ENCODE results near the gene TSR3.
"Not testable (repeated sequence)": the region's sequence is repeated elsewhere in the genome, so short reads cannot be mapped to it uniquely, and the experiment has no call there.

Gene TSR3

DNA sequence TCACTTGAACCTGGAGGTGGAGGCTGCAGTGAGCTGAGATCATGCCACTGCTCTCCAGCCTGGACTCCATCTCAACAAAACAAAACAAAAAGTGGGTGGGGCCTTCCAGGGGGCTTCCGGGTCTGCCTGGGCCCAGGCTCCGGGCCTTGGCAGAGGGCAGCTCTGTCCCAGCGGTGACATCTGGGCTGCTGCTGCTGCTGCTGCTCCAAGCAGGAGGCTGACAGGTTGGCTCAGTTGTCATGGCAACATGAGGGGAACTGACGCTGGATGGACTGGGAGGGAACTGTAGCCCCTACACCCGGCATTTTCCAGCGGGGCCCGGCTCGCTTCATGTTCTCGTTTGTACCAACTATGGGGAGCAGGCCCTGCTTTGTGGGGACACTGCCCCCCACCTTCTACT lies 14.2 kb downstream of the TSR3 start:
- DNase-seq (ENCODE audit: low spot score), result no peak

DNA sequence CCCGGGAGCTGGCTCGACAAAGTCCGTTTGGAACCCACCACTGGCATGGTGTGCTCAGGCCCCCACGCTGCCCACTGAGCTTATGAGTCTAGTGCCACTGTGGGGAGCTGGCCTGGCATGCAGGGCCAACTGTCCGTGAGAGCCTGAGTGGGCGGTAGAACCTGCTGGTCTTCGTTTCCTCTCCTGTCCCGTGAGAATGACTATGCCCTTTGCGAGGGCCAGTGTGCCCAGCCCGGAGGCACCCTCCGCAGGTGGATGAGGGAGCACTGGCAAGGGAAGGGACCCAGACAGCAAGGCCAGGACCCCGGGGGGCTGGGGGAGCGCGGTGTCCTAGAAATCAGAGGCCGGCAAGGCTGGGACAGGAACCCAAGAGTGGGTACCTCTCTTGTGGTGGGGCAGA lies 15.1 kb downstream of the TSR3 start:
- DNase-seq (ENCODE audit: low spot score), result no peak

DNA sequence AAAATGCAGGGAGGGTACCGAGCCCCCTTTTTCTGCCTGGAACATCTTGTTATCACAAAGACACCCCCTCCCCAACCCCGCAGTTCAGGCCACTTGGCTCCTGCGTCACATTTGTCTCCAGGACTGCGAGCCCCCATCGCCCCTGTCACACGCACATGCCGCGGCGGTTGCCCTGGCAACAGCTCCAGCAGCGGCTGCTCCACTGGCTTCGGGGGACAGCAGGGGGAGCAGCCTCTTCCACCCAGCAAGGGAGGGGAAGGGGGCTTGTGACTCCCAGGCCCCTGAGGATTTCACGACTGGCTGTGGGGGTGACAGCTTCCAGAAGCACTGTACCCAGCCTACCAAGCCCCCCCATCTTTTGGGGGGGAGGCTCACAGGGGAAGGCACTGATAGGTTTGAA lies 15.7 kb downstream of the TSR3 start:
- DNase-seq (ENCODE audit: low spot score), result no peak

DNA sequence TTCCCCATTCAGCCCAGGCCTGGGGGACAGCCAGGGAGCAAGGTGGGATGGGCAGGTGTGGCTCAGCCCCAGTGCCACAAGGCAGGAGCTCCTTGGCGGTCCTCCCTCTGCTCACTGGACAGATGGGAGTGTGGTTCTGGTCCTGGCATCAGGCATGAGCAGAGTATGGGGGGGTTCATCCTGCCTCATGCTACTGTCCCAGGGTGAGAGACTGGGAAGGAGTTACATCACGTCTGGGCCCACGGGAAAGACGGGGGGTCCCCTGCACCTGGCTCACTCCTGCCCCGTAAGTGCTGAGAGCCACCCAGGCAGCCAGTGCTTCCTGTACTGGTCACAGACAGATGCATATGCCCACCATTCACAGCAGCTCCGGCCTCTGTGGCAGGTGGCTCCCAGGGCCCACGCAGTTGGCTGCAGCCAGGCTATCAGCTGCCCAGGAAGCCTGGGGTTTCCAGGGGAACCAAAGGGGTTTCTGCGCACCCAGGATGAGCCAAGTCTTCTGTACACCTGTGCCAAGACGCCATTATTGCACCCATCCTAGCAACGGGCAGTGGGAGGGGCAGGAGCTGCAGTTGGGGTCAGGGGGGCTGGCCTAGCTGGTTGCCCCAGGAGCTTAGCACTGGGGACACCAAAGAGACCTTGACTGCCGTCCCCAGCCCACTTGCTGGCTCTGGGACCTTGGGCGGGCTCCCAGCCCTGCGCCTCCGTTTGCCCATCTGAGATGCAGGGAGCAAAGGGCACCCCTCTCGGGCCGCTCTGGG lies 16.3 kb downstream of the TSR3 start:
- DNase-seq (ENCODE audit: low spot score), result no peak

DNA sequence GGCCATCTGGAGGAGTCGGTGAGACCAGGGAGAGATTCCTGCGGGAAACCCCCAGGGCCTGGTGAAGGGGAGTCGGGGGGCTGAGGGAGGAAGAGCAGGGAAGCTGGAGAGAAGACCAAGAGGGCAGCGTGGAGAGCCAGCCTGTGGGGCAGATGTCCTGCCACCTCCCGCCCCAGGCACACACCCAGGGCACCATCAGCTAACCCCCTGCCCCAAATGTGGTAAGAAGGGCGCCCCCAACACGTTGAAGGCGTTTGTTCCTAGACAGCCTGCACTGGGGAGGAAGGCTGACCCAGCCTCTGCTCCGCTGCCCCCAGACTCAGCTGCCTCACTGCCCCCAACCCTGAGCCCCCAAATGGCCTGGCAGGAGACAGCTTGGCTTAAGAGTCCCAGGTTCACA lies 16.9 kb downstream of the TSR3 start:
- no peak for DNase-seq (ENCODE audit: low spot score)

DNA sequence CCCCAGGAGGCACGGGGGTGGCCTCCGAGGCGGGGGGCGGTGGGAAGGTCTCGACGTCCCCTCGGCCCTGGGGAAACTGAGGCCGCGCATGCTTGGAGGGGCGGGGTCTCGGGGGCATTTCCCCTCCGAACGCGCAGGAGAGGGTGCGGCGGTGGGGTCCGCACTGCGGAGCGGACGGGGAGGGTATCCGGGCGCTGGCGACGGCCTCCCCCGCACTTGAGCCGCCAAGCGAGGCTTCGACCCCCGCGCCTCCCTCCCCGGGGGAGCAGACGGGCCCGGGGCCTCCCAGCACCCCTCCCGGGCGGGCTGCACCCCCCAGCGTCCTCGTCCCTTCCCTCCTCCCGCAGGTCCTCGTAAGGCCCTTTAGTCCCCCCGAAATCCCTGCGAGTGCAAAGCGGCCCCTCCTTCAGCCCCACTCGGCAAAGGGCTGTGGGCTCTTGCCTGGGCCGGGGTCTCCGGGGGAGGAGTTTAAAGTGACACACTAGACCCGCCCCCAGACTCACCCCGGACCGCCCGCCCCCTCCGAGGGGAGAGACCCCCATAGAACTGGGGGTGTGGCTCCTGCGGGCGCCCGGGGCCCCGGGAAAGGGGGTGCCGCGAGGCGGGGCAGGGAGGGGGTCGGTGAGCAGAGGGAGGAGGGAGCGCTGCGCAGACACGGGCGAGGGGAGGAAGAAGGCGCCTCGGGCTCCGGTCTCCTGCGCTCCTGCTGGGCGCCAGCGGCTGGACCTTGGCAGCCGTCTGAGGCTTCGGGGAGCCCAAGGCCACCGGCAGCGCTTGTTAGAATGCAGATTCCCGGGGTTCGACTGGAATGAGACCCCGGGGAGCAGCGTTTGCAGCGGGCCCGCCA lies 17.6 kb downstream of the TSR3 start:
- no peak for DNase-seq (ENCODE audit: low spot score)

DNA sequence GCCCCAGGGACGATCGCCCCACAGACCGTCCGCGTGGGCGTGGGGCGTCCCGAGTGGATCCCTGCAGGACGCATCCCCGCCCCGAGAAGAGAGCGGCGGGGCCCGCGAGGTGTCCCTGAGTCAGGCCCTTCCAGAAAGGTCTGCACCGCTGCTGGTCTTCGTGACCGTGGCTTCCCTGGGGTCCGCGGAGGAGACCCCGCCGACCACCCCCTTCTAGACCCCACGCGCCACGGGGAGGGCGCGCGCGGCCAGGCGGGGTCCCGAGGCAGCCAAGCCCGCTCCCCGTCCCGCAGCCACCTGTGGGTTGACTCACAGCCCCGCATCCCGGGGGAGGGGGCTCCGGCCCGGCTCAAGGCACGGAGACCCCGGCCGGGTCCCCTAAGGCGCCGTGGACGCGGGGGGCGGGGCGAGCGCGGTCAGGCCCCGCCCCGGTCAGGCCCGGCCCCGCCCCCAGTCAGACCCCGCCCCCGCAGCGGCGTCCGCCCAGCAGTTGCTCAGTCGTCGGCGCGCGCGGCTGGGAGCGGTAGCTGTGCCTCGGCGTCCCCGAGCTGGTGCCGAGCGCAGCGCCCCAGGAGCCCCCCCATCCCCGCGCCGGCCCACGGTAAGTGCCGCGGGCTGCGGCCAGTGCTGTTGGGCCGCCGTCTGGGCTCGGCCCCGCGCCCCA lies 18.4 kb downstream of the TSR3 start, which contains the start of gene BAIAP3:
Gene BAIAP3, plus strand, starts transcription at position 497 of the 664 bp plus-strand sequence. CDS start 4,905 bp downstream, outside the sequence.
- peak; percentile 53 for DNase-seq (ENCODE audit: low spot score)

DNA sequence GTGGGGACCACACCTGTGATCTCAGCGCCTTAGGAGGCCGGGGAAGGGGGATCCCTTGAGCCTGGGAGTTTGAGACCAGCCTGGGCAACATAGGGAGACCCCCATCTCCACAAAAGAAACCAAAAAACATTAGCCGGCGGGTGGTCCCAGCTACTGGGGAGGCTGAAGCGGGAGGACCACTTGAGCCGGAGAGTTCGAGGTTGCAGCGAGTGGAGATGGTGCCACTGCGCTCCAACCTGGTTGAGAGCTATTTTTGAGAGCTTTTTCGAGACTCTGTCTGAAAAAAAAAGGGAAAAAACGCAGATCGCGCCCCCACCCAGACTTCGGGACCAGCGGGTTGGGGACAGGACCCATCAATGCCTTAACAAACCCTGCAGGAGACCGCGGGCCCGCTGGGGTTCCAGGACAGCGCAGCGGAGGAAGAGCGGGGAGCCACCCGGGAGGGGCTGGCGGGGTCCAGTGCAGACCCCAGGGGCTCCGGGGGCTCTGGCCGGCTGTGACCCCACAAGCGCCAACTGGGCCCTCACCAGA lies 19.0 kb downstream of the TSR3 start:
- DNase-seq (ENCODE audit: low spot score), result no peak

DNA sequence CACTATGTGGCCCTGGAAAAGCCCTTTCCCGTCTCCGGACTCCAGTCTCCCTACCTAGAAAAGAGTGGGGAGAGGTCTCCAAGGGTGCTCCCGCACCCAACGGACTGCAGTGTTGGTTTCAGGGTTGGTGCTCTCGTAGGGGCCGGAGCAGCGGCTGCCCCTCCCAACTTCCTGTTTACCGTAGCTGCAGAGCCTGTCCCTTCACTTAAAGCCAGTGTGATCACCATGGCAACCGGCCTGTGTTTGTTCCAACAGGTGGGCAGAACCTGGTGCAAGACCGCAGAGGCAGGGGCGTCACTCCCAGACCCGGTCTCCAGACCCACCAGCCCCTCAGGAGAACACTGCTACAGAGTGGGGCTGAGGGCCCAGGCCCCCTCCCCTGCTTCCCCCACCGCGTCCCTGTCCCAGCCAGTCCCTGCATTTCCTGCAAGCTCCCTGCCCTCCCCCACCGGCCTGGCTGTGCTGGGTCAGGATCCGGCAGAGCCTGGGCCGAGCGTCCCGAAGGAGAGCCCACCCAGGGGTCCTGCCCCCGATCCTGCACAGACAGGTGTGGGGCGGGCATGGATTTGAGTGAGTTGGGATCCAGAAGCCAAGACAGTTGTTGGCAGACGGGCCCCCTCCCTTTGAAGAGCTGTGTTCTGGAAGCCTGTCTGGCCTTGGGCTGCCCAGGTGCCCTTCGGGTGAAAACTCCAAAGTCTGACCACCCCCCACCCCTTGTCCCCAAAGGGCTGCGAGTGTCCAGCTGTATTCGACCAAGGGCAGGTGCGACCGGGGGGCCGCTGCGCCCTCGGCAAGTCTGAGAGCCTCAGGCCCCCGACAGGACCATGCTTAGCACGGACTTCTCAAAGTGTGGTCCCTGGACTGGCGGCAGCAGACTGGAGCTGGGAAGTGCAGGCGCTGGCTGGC lies 19.7 kb downstream of the TSR3 start:
- peak; percentile 64 for DNase-seq (ENCODE audit: low spot score)

DNA sequence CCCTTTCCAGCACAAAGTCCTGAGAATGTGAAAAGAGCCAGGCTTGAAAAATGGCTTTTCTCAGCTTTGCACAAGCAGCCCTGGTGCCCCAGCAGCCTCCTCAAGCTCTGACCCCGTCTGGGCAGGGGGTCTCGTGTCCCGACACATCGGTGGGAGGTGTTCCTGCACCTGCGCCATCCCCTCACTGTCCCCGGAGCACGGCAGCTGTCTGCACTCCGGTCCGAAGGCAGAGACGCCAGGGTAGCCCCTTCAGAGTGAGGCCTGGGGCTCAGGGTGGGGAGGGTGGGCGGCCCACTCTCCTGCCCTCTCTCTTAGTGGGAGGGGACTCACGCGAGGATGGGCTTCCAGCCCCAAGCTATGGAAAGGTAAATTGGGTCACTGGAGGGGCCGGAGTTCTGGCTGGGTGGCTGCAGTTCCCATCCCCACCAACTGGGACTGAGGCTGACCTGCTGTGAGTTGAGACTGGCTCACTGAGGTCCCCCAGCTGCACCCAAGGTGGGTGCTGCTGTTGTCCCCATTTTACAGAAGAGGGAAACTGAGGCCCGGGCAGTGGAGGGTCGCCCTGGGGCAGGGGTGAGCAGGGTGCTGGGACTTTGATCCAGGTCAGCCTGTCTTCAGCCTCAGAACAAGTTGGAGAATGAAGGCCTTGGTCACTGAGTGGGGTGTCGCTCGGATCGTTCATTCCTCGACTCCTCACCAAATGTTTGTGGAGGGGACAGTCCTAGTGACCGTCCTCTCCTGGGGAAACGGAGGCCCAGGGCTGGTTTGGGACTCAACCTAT lies 20.6 kb downstream of the TSR3 start:
- no peak for DNase-seq (ENCODE audit: low spot score)

DNA sequence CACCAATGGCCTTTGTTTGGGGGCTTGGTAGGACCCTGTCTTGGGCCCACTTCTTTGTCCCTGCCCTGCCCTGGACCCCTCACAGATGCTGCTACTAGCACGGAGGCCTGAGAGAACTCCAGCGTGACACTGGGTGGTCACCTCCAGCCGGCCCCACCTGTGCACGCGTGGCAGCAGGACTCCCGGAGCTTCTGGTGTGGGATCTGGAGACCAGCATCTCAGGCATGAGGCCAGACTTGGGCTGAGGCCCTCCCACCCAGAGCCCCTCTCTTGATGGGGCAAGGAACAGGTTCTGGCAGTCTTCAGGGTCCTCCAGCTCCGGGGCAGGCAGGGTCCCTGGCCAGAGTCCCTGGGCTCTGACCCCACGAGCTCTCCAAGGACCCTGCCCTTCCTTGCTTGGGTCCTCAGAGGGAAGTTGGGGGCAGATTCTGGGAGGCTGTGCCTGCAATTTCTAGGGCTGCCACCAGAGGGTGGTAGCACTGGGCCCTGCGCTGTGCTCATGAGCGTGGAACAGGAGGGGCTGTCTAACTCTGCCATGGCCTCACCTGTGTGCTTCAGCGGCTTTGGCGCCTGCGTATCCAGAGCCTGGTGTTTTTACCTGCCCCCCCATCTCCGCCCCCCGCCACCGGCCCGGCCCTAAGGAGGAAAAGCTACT lies 21.3 kb downstream of the TSR3 start:
- no peak for DNase-seq (ENCODE audit: low spot score)

DNA sequence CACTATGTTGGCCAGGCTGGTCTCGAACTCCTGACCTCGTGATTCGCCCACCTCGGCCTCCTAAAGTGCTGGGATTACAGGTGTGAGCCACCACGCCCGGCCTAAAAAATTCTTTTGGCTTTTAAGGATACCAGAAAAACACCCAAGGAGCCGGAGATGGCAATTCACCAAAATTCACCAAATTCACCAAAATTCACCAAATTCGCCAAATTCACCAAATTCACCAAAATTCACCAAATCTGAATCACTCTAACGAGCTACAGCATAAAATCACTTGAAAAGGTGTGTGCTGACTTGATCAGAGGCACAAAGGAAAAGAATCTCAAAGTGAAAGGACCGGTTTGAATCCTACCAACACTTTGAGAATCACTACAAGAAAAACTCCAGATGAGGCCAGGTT lies 22.7 kb downstream of the TSR3 start:
- DNase-seq (ENCODE audit: low spot score), result not testable (repeated sequence)

DNA sequence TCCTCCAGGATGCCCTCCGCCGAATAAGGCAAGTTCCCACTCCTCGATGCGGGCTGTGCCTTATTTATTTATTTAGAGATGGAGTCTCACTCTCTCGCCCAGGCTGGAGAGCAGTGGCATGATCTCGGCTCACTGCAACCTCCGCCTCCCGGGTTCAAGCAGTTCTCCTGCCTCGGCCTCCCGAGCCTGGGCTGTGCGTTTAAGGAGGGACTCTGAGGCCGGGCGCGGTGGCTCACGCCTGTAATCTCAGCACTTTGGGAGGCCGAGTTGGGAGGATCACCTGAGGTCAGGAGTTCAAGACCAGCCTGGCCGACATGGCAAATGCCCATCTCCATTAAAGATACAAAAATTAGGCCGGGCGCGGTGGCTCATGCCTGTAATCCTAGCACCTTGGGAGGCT lies 23.5 kb downstream of the TSR3 start:
- DNase-seq (ENCODE audit: low spot score), result not testable (repeated sequence)

DNA sequence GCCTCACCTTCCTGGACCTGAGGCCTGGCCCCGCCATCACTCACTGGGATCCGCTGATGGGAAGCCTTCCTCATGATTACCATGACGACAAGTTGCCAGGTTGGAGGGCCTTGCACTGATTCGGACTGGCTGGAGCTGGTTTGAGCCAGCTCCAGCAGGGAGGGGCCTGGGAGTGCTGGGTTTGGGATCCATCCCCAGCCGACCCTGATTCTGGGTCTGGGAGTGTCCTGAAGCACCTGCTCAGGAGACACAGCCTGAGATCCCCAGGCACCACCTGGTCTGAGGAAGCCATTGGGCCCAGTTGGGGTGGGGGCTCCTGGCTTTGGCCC lies 24.1 kb downstream of the TSR3 start:
- no peak for DNase-seq (ENCODE audit: low spot score)

DNA sequence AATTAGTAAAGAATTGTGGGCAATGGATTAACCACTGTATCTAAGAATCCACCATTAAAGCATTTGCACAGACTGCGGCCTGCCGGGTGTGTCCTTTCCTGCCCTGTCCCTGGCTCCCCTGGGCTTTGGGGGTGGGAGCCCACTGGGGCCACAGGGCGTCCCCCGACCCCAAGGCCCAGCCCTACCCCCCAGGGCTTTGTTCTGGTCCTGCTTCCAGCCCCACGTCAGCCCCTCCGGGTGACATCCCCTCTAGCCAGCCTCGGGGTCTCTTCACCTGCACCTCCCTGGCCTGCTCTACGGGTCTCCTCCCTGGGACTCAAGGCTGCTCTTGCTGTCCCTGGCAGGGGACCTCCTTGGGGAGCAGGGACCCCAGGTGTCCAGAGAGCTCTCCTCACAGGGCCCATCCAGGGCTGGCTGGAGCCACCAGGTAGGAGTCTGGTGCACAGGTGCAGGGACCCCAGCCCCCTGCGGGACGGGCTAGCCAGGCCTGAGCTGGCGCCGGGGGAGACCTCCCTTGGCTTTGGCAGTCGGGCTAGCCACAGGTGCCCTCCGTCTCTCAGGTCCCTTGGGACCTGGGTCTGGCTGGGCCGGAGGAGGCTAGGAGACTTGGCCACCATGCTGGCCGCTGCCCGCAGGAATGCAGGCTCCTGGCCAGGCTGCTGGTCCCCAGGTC lies 24.6 kb downstream of the TSR3 start:
- DNase-seq (ENCODE audit: low spot score), result no peak

DNA sequence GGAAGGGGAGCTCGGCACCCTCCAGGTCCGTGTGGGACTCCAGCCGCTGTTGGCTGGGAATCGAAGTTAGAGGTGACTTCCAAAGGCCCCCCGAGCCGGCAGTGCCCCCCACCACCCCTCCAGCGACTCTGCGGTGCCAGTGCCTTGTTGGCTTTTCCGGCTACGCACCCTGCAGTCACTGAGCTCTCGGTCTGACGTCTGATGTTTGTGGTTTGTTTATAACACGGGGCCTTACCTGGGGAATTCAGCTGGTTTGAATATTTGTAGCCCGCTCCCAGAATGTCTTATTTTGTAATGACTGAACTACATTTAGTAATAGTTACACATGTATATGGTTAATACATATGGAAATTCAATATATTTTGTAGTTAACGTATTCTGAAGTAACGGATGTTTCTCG lies 25.3 kb downstream of the TSR3 start:
- no peak for DNase-seq (ENCODE audit: low spot score)

DNA sequence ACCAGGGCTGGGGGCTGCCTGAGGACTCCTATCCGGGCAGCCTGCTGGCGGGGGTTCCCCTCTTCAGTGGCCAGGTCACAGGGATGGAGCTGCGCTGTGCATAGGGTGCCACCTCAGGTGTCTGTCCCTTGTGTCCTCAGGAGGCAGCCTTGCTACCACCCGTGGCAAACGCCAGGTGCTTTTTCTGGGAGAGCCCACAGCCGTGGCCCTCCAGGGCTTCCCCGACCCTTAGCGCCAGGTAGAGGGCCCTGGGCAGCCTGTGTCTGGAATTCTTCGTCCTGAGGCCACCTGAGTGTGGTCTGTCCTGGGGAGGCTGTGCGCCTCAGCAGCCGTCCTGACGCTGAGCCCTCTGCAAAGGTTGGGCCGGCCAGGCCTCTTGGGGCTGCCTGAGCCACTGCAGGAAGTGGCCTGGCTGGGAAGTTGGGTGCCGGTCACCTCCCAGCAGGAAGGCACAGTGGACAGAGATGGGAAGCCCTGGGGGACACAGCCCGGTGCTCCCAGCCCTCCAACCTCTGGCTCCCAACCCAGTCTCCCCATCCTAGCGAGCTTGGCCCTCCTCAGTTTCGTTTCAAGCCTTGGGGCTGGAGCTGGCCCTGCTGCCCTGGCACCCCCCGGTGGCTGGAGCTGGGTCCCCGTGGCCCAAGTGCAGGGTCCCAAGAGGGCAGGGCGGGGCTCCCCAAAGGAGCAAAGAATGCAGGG lies 25.9 kb downstream of the TSR3 start:
- no peak for DNase-seq (ENCODE audit: low spot score)

DNA sequence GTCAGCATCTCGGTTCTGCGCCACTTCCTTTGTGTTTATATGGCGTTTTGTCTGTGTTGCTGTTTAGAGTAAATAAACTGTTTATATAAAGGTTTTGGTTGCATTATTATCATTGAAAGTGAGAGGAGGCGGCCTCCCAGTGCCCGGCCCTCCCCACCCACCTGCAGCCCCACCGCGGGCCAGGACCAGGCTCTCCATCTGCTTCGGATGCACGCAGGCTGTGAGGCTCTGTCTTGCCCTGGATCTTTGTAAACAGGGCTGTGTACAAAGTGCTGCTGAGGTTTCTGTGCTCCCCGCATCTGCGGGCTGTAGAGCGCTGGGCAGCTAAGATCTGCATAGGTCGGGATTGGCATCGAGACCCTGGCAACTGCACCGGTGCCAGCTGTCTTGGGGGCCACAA lies 26.4 kb downstream of the TSR3 start:
- DNase-seq (ENCODE audit: low spot score), result no peak

DNA sequence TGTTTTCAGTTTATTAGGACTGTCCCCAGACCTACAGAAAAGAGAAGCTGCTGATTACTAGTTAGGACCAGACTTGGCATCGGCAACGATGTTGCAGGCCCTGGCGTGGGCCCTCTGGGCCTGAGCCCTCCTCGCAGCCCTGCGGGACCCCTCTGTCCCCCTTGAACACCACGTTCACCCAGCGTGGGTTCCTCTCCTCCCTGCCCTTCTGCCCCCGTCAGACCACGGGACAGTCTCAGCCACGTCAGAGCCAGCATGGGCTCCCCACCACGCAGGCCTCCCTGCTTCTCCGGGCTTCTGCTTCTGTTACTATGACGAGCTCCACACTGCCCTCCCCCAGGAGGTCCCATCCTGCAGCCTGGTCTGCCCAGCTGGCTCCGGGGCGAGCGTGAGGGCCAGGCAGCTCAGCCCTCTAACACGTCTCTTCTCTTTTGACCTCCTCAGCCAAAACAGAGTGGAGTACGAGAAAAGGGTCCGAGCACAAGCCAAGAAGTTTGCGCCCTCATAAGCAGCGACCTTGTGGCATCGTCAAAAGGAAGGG lies 27.3 kb downstream of the TSR3 start:
- DNase-seq (ENCODE audit: low spot score), result no peak
